ENCODE measurements around the gene UBQLN2.

The UBQLN2 gene

DNA sequence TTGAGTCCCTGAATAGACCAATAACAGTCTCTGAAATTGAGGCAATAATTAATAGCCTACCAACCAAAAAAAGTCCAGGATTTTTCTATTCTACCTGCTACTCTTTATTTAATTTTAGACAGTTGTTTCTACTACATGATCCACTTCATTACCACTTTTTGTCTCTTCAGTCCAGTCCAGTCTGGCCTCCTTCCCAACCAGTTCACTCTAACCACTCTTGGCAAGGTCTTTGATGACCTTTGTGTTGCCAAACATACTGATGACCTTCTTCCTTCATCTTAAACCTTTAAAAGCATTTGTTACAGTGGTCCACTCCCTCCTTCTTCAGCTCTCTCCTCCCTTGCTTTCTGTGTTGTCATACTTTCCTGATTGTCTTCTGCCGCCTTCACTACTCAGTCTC, 12.8 kb upstream of the UBQLN2 start:
- H3K36me3 ChIP-seq (ENCODE audit: control insufficient read depth, low read length), result no peaks in the 10 kb centered on the region
- H3K27me3 ChIP-seq (ENCODE audit: control insufficient read depth, low read length), result no peaks in the 10 kb centered on the region
- H4K20me1 ChIP-seq (ENCODE audit: control insufficient read depth, insufficient read depth, low read depth, low read length), result no peaks in the 10 kb centered on the region
- no peak overlapping the region for H3K4me2 ChIP-seq (ENCODE audit: low read length)
- no peak for TF ChIP-seq CTCF (IDR thresholded peaks at IDR 0.05; ENCODE audit: low read depth, low read length, poor library complexity, severe bottlenecking)
- no peak for TF ChIP-seq EZH2phosphoT487 (IDR thresholded peaks at IDR 0.05; ENCODE audit: borderline replicate concordance, low read length)
- H3K9me3 ChIP-seq (ENCODE audit: control insufficient read depth, insufficient read depth, low read length), result peaks cover under 1% of the 10 kb centered on the region; the same call in 1 of the 2 replicates
- H3K9me2 ChIP-seq (replicated peaks; ENCODE audit: control insufficient read depth, low read length), result no peaks in the 10 kb centered on the region
- H3F3A ChIP-seq (ENCODE audit: control insufficient read depth, insufficient read depth), result no peaks in the 10 kb centered on the region
- no peak overlapping the region for H3K27ac ChIP-seq (ENCODE audit: low read depth, low read length)
- H3K4me1 ChIP-seq (ENCODE audit: control insufficient read depth, low read length), result no peaks in the 10 kb centered on the region
- no peak overlapping the region for H3K4me3 ChIP-seq (ENCODE audit: low read length)
- H3K79me2 ChIP-seq (ENCODE audit: control insufficient read depth, low read length), result no peaks in the 10 kb centered on the region

DNA sequence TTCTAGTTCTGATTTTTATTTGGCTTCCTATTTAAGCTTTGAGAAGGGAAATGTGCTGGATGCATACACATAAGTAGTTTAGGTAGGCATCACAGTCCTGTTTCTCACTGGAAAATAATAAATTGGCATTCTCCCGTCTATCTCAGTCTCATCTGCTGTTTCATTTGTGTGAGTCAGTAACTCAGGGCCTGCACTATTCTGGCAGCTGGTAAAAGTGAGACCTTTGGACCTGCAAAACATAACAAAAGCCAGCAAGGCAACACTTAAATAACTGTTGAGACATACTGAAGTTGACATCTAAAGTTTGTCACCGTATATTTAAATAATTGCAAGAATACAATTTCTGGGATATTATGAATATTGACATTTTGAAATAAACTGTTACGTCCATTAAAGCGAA, 8.6 kb upstream of the UBQLN2 start:
- Histone ChIP-seq H3K4me1 (ENCODE audit: control insufficient read depth, low read length) (no peaks in the 10 kb centered on the region), H3K9me3 (ENCODE audit: control insufficient read depth, insufficient read depth, low read length) (no peaks in the 10 kb centered on the region), H3K4me2 (ENCODE audit: low read length) (no peak overlapping the region), H3K4me3 (ENCODE audit: low read length) (no peak overlapping the region), H3K36me3 (ENCODE audit: control insufficient read depth, low read length) (no peaks in the 10 kb centered on the region), H3K27ac (ENCODE audit: low read depth, low read length) (no peak overlapping the region), H3F3A (ENCODE audit: control insufficient read depth, insufficient read depth) (no peaks in the 10 kb centered on the region), H3K9me2 (replicated peaks; ENCODE audit: control insufficient read depth, low read length) (no peaks in the 10 kb centered on the region), H4K20me1 (ENCODE audit: control insufficient read depth, insufficient read depth, low read depth, low read length) (no peaks in the 10 kb centered on the region), H3K79me2 (ENCODE audit: control insufficient read depth, low read length) (no peaks in the 10 kb centered on the region), H3K27me3 (ENCODE audit: control insufficient read depth, low read length) (no peaks in the 10 kb centered on the region)
- no peak for TF ChIP-seq EZH2phosphoT487 (IDR thresholded peaks at IDR 0.05; ENCODE audit: borderline replicate concordance, low read length)
- no peak for TF ChIP-seq CTCF (IDR thresholded peaks at IDR 0.05; ENCODE audit: low read depth, low read length, poor library complexity, severe bottlenecking)

- H3K36me3 ChIP-seq (ENCODE audit: control insufficient read depth, low read length), result no peaks in the 10 kb centered on the region
- no peak for TF ChIP-seq EZH2phosphoT487 (IDR thresholded peaks at IDR 0.05; ENCODE audit: borderline replicate concordance, low read length)
- no peak for TF ChIP-seq CTCF (IDR thresholded peaks at IDR 0.05; ENCODE audit: low read depth, low read length, poor library complexity, severe bottlenecking)
- no peaks in the 10 kb centered on the region for H3K9me2 ChIP-seq (replicated peaks; ENCODE audit: control insufficient read depth, low read length)
- H3K27me3 ChIP-seq (ENCODE audit: control insufficient read depth, low read length), result no peaks in the 10 kb centered on the region
- H4K20me1 ChIP-seq (ENCODE audit: control insufficient read depth, insufficient read depth, low read depth, low read length), result no peaks in the 10 kb centered on the region
- H3K4me1 ChIP-seq (ENCODE audit: control insufficient read depth, low read length), result no peaks in the 10 kb centered on the region
- no peak overlapping the region for H3K4me2 ChIP-seq (ENCODE audit: low read length)
- no peak overlapping the region for H3K4me3 ChIP-seq (ENCODE audit: low read length)
- H3K79me2 ChIP-seq (ENCODE audit: control insufficient read depth, low read length), result no peaks in the 10 kb centered on the region
- 0 out of 2 replicates have a peak, but pooled peaks cover under 1% of the 10 kb centered on the region for H3F3A ChIP-seq (ENCODE audit: control insufficient read depth, insufficient read depth)
- H3K27ac ChIP-seq (ENCODE audit: low read depth, low read length), result no peak overlapping the region
- no peaks in the 10 kb centered on the region for H3K9me3 ChIP-seq (ENCODE audit: control insufficient read depth, insufficient read depth, low read length)
These were observed 6.0 kb upstream of the UBQLN2 start for GRCh38 chrX:56557376-56557929.

Data from DOHH2 (cell line).